ENCODE results near the gene GNG2. TPM values are rescaled to one million over a fixed set of nuclear protein-coding genes. Genes with fewer than 3 reads are reported as not detected.

The GNG2 gene
- total and polyA plus RNA-seq, 7 donors: 1.4 to 8.2 (median 2.1) TPM

- ATAC-seq (no peak), DNase-seq (no peak)
- Histone ChIP-seq H3K9me3 (no peaks in the 10 kb centered on the region), H3K4me1 (no peaks in the 10 kb centered on the region), H3K36me3 (ENCODE audit: insufficient read depth in 1 of 2, low read depth in 1 of 2) (no peaks in the 10 kb centered on the region), H3K27ac (no peak overlapping the region), H3K27me3 (ENCODE audit: insufficient read depth in 3 of 3, low read length in 2 of 3) (peaks cover 0 to 3% (median 1%) of the 10 kb centered on the region in 3 donors), H3K4me3 (no peak overlapping the region)
- intact Hi-C loops (cut with DNase I): no loop called here
- 87 to 91% (median 90%) methylated on average over 1 of the region's 1 CpG for WGBS, 3 donors
- TF ChIP-seq, protein P1, sequence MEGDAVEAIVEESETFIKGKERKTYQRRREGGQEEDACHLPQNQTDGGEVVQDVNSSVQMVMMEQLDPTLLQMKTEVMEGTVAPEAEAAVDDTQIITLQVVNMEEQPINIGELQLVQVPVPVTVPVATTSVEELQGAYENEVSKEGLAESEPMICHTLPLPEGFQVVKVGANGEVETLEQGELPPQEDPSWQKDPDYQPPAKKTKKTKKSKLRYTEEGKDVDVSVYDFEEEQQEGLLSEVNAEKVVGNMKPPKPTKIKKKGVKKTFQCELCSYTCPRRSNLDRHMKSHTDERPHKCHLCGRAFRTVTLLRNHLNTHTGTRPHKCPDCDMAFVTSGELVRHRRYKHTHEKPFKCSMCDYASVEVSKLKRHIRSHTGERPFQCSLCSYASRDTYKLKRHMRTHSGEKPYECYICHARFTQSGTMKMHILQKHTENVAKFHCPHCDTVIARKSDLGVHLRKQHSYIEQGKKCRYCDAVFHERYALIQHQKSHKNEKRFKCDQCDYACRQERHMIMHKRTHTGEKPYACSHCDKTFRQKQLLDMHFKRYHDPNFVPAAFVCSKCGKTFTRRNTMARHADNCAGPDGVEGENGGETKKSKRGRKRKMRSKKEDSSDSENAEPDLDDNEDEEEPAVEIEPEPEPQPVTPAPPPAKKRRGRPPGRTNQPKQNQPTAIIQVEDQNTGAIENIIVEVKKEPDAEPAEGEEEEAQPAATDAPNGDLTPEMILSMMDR (IDR thresholded peaks at IDR 0.05): no peak
These were observed 3.6 kb upstream of the GNG2 start for GRCh38 chr14:51856792-51857296.

DNA sequence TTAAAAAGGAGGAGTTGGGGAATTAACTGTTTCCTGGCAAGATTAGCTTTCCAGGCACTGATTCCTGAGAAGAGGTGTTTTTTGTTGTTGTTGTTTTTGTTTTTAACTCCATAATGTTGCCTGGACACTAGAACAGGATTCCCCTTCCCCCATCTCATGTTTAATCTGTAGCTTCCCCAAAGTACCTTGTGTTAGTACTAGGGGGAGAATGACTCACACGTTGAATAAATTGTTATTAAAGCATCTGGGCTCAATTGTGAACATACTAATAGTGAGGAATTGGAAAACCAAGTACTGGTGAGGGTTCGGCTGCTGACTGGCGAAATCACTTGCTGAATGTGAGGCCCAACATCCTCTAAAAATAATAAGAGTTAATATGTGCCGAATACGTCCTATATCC lies 1.3 kb upstream of the GNG2 start:
- no peak overlapping the region for H3K27ac ChIP-seq
- intact Hi-C loops (cut with DNase I): no loop called here
- TF ChIP-seq, protein P1 (IDR thresholded peaks at IDR 0.05): no peak
- DNase-seq: no peak
- no peaks in the 10 kb centered on the region for H3K9me3 ChIP-seq
- peaks cover 0 to 3% (median 1%) of the 10 kb centered on the region in 3 donors for H3K27me3 ChIP-seq (ENCODE audit: insufficient read depth in 3 of 3, low read length in 2 of 3)
- H3K4me3 ChIP-seq: no peak overlapping the region
- WGBS, 3 donors: 84 to 89% (median 86%) methylated on average over 5 of the region's 5 CpGs
- no peaks in the 10 kb centered on the region for H3K36me3 ChIP-seq (ENCODE audit: insufficient read depth in 1 of 2, low read depth in 1 of 2)
- H3K4me1 ChIP-seq: no peaks in the 10 kb centered on the region
- ATAC-seq: no peak

DNA sequence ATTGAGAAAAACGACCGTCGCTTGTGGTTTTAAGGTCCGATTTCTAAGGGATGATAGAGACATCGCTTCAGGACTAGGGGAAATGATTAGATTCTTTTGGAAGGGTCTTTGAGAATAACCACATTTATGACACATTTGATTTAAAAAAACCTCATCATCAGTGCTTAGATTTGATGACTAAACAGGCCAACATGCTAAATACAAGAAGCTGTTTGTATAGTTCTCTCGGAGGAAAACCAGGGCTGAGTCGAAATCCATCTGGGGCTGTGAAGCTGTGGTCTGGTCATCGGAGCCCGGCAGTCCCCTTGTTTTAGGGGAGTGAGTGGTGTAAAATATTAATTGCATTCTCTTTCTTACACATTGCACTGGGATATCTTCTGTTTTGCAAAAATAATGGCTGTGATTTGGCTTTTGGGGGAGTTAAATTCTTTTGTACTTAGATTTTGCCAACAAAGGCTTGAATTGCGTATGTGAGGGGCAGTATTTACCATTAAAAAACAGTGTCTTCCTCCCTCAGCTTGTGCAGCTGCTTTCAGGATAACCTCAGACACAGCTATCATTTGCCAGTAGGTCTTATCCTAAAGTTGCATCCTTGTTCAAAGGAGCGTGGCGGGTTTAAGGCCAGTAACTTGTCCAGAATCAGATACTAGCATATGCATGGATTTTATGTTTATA lies 550 bp downstream of the GNG2 start:
- peak in 1 of 4 donors; percentile 57 for ATAC-seq
- intact Hi-C loops (cut with DNase I): no loop called here
- Histone ChIP-seq H3K4me3 (peak overlapping the region; percentile 61), H3K27ac (no peak overlapping the region), H3K27me3 (ENCODE audit: insufficient read depth in 3 of 3, low read length in 2 of 3) (peaks cover 0 to 5% (median 3%) of the 10 kb centered on the region in 3 donors), H3K9me3 (no peaks in the 10 kb centered on the region), H3K4me1 (no peaks in the 10 kb centered on the region), H3K36me3 (ENCODE audit: insufficient read depth in 1 of 2, low read depth in 1 of 2) (no peaks in the 10 kb centered on the region)
- WGBS, 3 donors: 3 to 5% (median 4%) methylated on average over 12 of the region's 12 CpGs
- no peak for DNase-seq
- TF ChIP-seq, protein P1 (IDR thresholded peaks at IDR 0.05): no peak

GRCh38 chr14:51862176-51862796 lies 1.9 kb downstream of the GNG2 start:
- no peaks in the 10 kb centered on the region for H3K9me3 ChIP-seq
- TF ChIP-seq, protein P1 (IDR thresholded peaks at IDR 0.05): no peak
- intact Hi-C loops (cut with DNase I): no loop called here
- H3K27me3 ChIP-seq (ENCODE audit: insufficient read depth in 3 of 3, low read length in 2 of 3): peaks cover 0 to 5% (median 3%) of the 10 kb centered on the region in 3 donors
- H3K4me3 ChIP-seq: peak overlapping the region; percentile 61
- no peaks in the 10 kb centered on the region for H3K4me1 ChIP-seq
- ATAC-seq: no peak
- no peak for DNase-seq
- no peak overlapping the region for H3K27ac ChIP-seq
- no peaks in the 10 kb centered on the region for H3K36me3 ChIP-seq (ENCODE audit: insufficient read depth in 1 of 2, low read depth in 1 of 2)
- 39 to 55% (median 43%) methylated on average over 5 of the region's 5 CpGs for WGBS, 3 donors

Data from psoas muscle (tissue), 8 donors.